HepG2 (cell line): ENCODE measurements around the gene ZNF860. TPM values are rescaled to one million over a fixed set of nuclear protein-coding genes. Genes with fewer than 3 reads are reported as not detected.

Experiments
- EZH2 ChIP-seq: conservative IDR thresholded peaks from 2 replicates; pipeline ENCODE4 v1.6.1; 2012; ENCODE audit warnings: mild to moderate bottlenecking, low read depth, low read length, moderate library complexity
- HOXA7 ChIP-seq: sonication (generic); formaldehyde crosslinking; IDR thresholded peaks from 2 replicates; pipeline ENCODE4 v1.8.1; 2022; ENCODE audit warnings: mild to moderate bottlenecking, missing genetic modification reagents, moderate library complexity
- MED13 ChIP-seq: sonication (generic); formaldehyde crosslinking; IDR thresholded peaks from 2 replicates; pipeline ENCODE4 v1.5.0; 2020; ENCODE audit warnings: missing genetic modification reagents
- MYC ChIP-seq: sonication (generic); formaldehyde crosslinking; IDR thresholded peaks from 2 replicates; pipeline ENCODE4 v1.9.0; 2021; ENCODE audit warnings: missing genetic modification reagents, borderline replicate concordance
- POLR2G ChIP-seq: fragments of 200-400 bp; formaldehyde crosslinking; IDR thresholded peaks from 2 replicates; pipeline ENCODE4 v1.6.1; 2018; ENCODE audit warnings: mild to moderate bottlenecking, low read depth, low read length, moderate library complexity
- SKIL ChIP-seq: sonication (generic); formaldehyde crosslinking; IDR thresholded peaks from 2 replicates; pipeline ENCODE4 v1.8.0; 2022; ENCODE audit warnings: missing genetic modification reagents, mild to moderate bottlenecking, moderate library complexity, borderline replicate concordance
- TCF12 ChIP-seq, 2 experiments: fragments of 450-650 bp in 1 of 2; sonication (generic) in 1 of 2; formaldehyde crosslinking in 1 of 2; IDR thresholded peaks; 2 replicates each; pipeline versions ENCODE4 v1.6.1 to v1.8.0; 2017 to 2022; ENCODE audit warnings: antibody characterized with exemption in 1 of 2, mild to moderate bottlenecking in 1 of 2, missing genetic modification reagents in 1 of 2, moderate library complexity in 1 of 2
- XRCC5 ChIP-seq: fragments of 200-400 bp; formaldehyde crosslinking; optimal IDR thresholded peaks from 2 replicates; pipeline ENCODE3; 2017; ENCODE audit warnings: mild to moderate bottlenecking, low read length
- ZNF224 ChIP-seq: sonication (generic); formaldehyde crosslinking; IDR thresholded peaks from 2 replicates; pipeline ENCODE4 v1.5.0; 2020; ENCODE audit warnings: mild to moderate bottlenecking, missing genetic modification reagents
- ZNF235 ChIP-seq: sonication (generic); formaldehyde crosslinking; IDR thresholded peaks from 2 replicates; pipeline ENCODE4 v1.8.1; 2023; ENCODE audit warnings: mild to moderate bottlenecking, missing genetic modification reagents, borderline replicate concordance
- ZNF251 ChIP-seq: sonication (generic); formaldehyde crosslinking; IDR thresholded peaks from 2 replicates; pipeline ENCODE4 v1.9.0; 2021; ENCODE audit warnings: mild to moderate bottlenecking, missing genetic modification reagents
- ZNF263 ChIP-seq: sonication (generic); formaldehyde crosslinking; IDR thresholded peaks from 2 replicates; pipeline ENCODE4 v1.4.0; 2020; ENCODE audit warnings: missing genetic modification reagents
- ZNF282 ChIP-seq: fragments of 450-650 bp; IDR thresholded peaks from 2 replicates; pipeline ENCODE4 v1.6.1; 2018; ENCODE audit not compliant: partially characterized antibody
- ZNF292 ChIP-seq: sonication (generic); formaldehyde crosslinking; IDR thresholded peaks from 2 replicates; pipeline ENCODE4 v1.8.1; 2022; ENCODE audit warnings: mild to moderate bottlenecking, low read depth, missing genetic modification reagents, borderline replicate concordance
- ZNF383 ChIP-seq: sonication (generic); formaldehyde crosslinking; IDR thresholded peaks from 2 replicates; pipeline ENCODE4 v1.4.0; 2020; ENCODE audit warnings: missing genetic modification reagents, mild to moderate bottlenecking, borderline replicate concordance
- ZNF891 ChIP-seq: sonication (generic); formaldehyde crosslinking; IDR thresholded peaks from 2 replicates; pipeline ENCODE4 v1.5.0; 2020; ENCODE audit warnings: mild to moderate bottlenecking, missing genetic modification reagents
- polyA plus RNA-seq, 8 experiments: library from polyadenylated mRNA; depleted of rRNA in 3 of 8; stranded (reverse) in 7 of 8; unstranded in 1 of 8; fragments of >200 nt; fragmentation: Illumina TruSeq in 4 of 8; extraction: Trizol in 4 of 8; gene quantifications; 2 replicates each; pipeline versions ENCODE4 v1.2.1 to v1.2.3, GENCODE V29; 2011 to 2016; ENCODE audit warnings: low read depth in 4 of 8, missing spikeins in 1 of 8, mixed read lengths in 1 of 8; ENCODE audit not compliant: insufficient read depth in 1 of 8
- total RNA-seq, 5 experiments: library from RNA; depleted of rRNA; stranded (reverse); fragments of >200 nt; fragmentation: Illumina TruSeq; extraction: Trizol; gene quantifications; 2 replicates each; pipeline ENCODE4 v1.2.3, GENCODE V29; 2016; ENCODE audit warnings: low read depth in 1 of 5
- TF ChIP-seq, protein P1 (sequence below): sonication (generic); formaldehyde crosslinking; IDR thresholded peaks from 2 replicates; pipeline ENCODE4 v1.4.0; 2020; ENCODE audit warnings: mild to moderate bottlenecking, missing genetic modification reagents
- TF ChIP-seq, protein P2 (sequence below): sonication (generic); formaldehyde crosslinking; conservative IDR thresholded peaks from 2 replicates; pipeline ENCODE4 v1.4.0; 2020; ENCODE audit warnings: missing genetic modification reagents
- TF ChIP-seq, protein P3 (sequence below): fragments of 450-650 bp; IDR thresholded peaks from 2 replicates; pipeline ENCODE4 v1.6.1; 2017; ENCODE audit warnings: mild to moderate bottlenecking

ZNF860 gene
- total and polyA plus RNA-seq, 2 of the 13 experiments (the other 11 are each of a cell fraction or from before 2014, with no cell fraction given): 0.55 to 0.73 TPM

GRCh38 chr3:31981206-31982181, at the start of gene ZNF860, which contains the start of gene OSBPL10 (continued):
- no peak for TF ChIP-seq ZNF224
- TF ChIP-seq, protein P1, sequence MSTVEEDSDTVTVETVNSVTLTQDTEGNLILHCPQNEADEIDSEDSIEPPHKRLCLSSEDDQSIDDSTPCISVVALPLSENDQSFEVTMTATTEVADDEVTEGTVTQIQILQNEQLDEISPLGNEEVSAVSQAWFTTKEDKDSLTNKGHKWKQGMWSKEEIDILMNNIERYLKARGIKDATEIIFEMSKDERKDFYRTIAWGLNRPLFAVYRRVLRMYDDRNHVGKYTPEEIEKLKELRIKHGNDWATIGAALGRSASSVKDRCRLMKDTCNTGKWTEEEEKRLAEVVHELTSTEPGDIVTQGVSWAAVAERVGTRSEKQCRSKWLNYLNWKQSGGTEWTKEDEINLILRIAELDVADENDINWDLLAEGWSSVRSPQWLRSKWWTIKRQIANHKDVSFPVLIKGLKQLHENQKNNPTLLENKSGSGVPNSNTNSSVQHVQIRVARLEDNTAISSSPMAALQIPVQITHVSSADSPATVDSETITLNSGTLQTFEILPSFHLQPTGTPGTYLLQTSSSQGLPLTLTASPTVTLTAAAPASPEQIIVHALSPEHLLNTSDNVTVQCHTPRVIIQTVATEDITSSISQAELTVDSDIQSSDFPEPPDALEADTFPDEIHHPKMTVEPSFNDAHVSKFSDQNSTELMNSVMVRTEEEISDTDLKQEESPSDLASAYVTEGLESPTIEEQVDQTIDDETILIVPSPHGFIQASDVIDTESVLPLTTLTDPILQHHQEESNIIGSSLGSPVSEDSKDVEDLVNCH: no peak
- TF ChIP-seq, protein P2, sequence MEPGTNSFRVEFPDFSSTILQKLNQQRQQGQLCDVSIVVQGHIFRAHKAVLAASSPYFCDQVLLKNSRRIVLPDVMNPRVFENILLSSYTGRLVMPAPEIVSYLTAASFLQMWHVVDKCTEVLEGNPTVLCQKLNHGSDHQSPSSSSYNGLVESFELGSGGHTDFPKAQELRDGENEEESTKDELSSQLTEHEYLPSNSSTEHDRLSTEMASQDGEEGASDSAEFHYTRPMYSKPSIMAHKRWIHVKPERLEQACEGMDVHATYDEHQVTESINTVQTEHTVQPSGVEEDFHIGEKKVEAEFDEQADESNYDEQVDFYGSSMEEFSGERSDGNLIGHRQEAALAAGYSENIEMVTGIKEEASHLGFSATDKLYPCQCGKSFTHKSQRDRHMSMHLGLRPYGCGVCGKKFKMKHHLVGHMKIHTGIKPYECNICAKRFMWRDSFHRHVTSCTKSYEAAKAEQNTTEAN (CRISPR knock-in tag): no peak
- TF ChIP-seq ZNF891 (CRISPR knock-in tag): no peak
- 0 out of 2 replicates have a peak, but pooled peaks have one; percentile 66 for TF ChIP-seq ZNF292
- no peak for TF ChIP-seq ZNF251 (CRISPR knock-in tag)
- no peak for TF ChIP-seq HOXA7
- TF ChIP-seq ZNF383 (CRISPR knock-in tag): no peak
- TF ChIP-seq MED13 (CRISPR knock-in tag): 0 out of 2 replicates have a peak, but pooled peaks have one; percentile 25
- peak; percentile 74 for TF ChIP-seq POLR2G
- TF ChIP-seq EZH2: no peak
- TF ChIP-seq MYC (CRISPR knock-in tag): peak; percentile 53; the same call in 1 of the 2 replicates
- TF ChIP-seq ZNF263 (CRISPR knock-in tag): no peak; the same call in 1 of the 2 replicates
- TF ChIP-seq XRCC5: peak; percentile 9
- TF ChIP-seq ZNF282: no peak
- TF ChIP-seq TCF12 (IDR thresholded peaks at IDR 0.05): no peak
- no peak for TF ChIP-seq TCF12 (CRISPR knock-in tag; IDR thresholded peaks at IDR 0.05)
- TF ChIP-seq ZNF235 (CRISPR knock-in tag): no peak
- no peak for TF ChIP-seq SKIL (CRISPR knock-in tag)
- TF ChIP-seq, protein P3, sequence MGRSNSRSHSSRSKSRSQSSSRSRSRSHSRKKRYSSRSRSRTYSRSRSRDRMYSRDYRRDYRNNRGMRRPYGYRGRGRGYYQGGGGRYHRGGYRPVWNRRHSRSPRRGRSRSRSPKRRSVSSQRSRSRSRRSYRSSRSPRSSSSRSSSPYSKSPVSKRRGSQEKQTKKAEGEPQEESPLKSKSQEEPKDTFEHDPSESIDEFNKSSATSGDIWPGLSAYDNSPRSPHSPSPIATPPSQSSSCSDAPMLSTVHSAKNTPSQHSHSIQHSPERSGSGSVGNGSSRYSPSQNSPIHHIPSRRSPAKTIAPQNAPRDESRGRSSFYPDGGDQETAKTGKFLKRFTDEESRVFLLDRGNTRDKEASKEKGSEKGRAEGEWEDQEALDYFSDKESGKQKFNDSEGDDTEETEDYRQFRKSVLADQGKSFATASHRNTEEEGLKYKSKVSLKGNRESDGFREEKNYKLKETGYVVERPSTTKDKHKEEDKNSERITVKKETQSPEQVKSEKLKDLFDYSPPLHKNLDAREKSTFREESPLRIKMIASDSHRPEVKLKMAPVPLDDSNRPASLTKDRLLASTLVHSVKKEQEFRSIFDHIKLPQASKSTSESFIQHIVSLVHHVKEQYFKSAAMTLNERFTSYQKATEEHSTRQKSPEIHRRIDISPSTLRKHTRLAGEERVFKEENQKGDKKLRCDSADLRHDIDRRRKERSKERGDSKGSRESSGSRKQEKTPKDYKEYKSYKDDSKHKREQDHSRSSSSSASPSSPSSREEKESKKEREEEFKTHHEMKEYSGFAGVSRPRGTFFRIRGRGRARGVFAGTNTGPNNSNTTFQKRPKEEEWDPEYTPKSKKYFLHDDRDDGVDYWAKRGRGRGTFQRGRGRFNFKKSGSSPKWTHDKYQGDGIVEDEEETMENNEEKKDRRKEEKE: no peak
